IMR-90 (cell line): ENCODE results near the gene PLEKHB1. TPM values are rescaled to one million over a fixed set of nuclear protein-coding genes. Genes with fewer than 3 reads are reported as not detected.

Source experiments
- ATAC-seq: fragments of 200-7000 bp; cut with Tn5 transposase; 2 replicates; pipeline ENCODE4 v1.9.1; 2020; ENCODE audit warnings: low read depth, mild to moderate bottlenecking, moderate library complexity
- BruUV-seq: library from RNA; stranded (reverse); fragments of 400-500 nt; replicated peaks from 2 replicates; lab custom pipeline; 2021; lab: Mats Ljungman, UMichigan
- CTCF ChIA-PET: fragments of 300-600 bp; formaldehyde crosslinking; extraction: SDS; loops from one replicate; lab custom pipeline; 2021; ENCODE audit warnings: antibody characterized with exemption; lab: Yijun Ruan, JAX
- POLR2A ChIA-PET: fragments of 300-600 bp; sonication (Branson Sonifier 250); formaldehyde crosslinking; loops from one replicate; lab custom pipeline; 2022; ENCODE audit warnings: antibody characterized with exemption; ENCODE audit not compliant: unreplicated experiment; lab: Charles Lee
- DNase-seq: peaks from one replicate; pipeline ENCODE4 v3.0.0; 2013
- H2AFZ ChIP-seq: replicated peaks from 2 replicates; pipeline ENCODE3; 2013; ENCODE audit warnings: low read length, mild to moderate bottlenecking; ENCODE audit not compliant: poor library complexity
- H2AK5ac ChIP-seq: 2 replicates; pipeline ENCODE4 v1.6.1; 2013; ENCODE audit warnings: low read depth, low read length, inconsistent platforms
- H2AK9ac ChIP-seq: replicated peaks from 2 replicates; pipeline ENCODE3; 2013; ENCODE audit warnings: mild to moderate bottlenecking, low read depth, low read length, moderate library complexity; ENCODE audit not compliant: poor library complexity
- H2BK120ac ChIP-seq: 2 replicates; pipeline ENCODE4 v1.6.1; 2013; ENCODE audit warnings: low read depth, low read length, inconsistent platforms
- H2BK15ac ChIP-seq: 3 replicates; pipeline ENCODE4 v1.6.1; 2013; ENCODE audit warnings: low read depth, low read length, inconsistent platforms
- H2BK20ac ChIP-seq: 2 replicates; pipeline ENCODE4 v1.6.1; 2013; ENCODE audit warnings: low read depth, mild to moderate bottlenecking, inconsistent platforms, low read length, moderate library complexity
- H2BK5ac ChIP-seq: 2 replicates; pipeline ENCODE4 v1.6.1; 2013; ENCODE audit warnings: mild to moderate bottlenecking, low read depth, low read length, inconsistent platforms; ENCODE audit not compliant: poor library complexity, severe bottlenecking
- H3K14ac ChIP-seq: replicated peaks from 2 replicates; pipeline ENCODE4 v1.6.1; 2013; ENCODE audit warnings: low read depth, low read length, inconsistent platforms
- H3K18ac ChIP-seq: 2 replicates; pipeline ENCODE4 v1.6.1; 2013; ENCODE audit warnings: low read depth, low read length, control low read depth
- H3K23ac ChIP-seq: 2 replicates; pipeline ENCODE4 v1.6.1; 2013; ENCODE audit warnings: low read depth, low read length, inconsistent platforms
- H3K27ac ChIP-seq: 2 replicates; pipeline ENCODE4 v1.5.1; 2013; ENCODE audit warnings: mild to moderate bottlenecking, control low read depth, low read length; ENCODE audit not compliant: insufficient read depth
- H3K27me3 ChIP-seq: 2 replicates; pipeline ENCODE4 v1.6.1; 2013; ENCODE audit warnings: low read length; ENCODE audit not compliant: control insufficient read depth, insufficient read depth
- H3K36me3 ChIP-seq: 2 replicates; pipeline ENCODE4 v1.6.1; 2013; ENCODE audit warnings: low read length, mixed read lengths; ENCODE audit not compliant: control insufficient read depth, insufficient read depth
- H3K4ac ChIP-seq: 2 replicates; pipeline ENCODE4 v1.6.1; 2013; ENCODE audit warnings: low read depth, low read length, inconsistent platforms
- H3K4me1 ChIP-seq: 2 replicates; pipeline ENCODE4 v1.6.1; 2013; ENCODE audit warnings: low read length, mixed read lengths; ENCODE audit not compliant: control insufficient read depth, insufficient read depth
- H3K4me2 ChIP-seq: 2 replicates; pipeline ENCODE4 v1.6.1; 2013; ENCODE audit warnings: low read depth, mild to moderate bottlenecking, control low read depth, low read length, moderate library complexity
- H3K4me3 ChIP-seq: 2 replicates; pipeline ENCODE4 v1.5.1; 2013; ENCODE audit warnings: low read depth, mild to moderate bottlenecking, control low read depth, low read length, moderate library complexity; ENCODE audit not compliant: insufficient read depth
- H3K56ac ChIP-seq: 2 replicates; pipeline ENCODE4 v1.6.1; 2013; ENCODE audit warnings: low read length, inconsistent platforms; ENCODE audit not compliant: insufficient read depth; ENCODE audit errors: extremely low read depth
- H3K79me1 ChIP-seq, 2 experiments: 2 replicates each; pipeline ENCODE4 v1.6.1; 2013; ENCODE audit warnings: low read length in 2 of 2, inconsistent platforms in 1 of 2, low read depth in 1 of 2
- H3K9ac ChIP-seq: 2 replicates; pipeline ENCODE4 v1.6.1; 2013; ENCODE audit warnings: low read depth, low read length, control low read depth
- H3K9me1 ChIP-seq: 2 replicates; pipeline ENCODE4 v1.6.1; 2013; ENCODE audit warnings: low read length, inconsistent platforms; ENCODE audit not compliant: insufficient read depth
- H3K9me3 ChIP-seq: 2 replicates; pipeline ENCODE4 v1.6.1; 2013; ENCODE audit warnings: low read length; ENCODE audit not compliant: control insufficient read depth, insufficient read depth
- H4K20me1 ChIP-seq: 2 replicates; pipeline ENCODE4 v1.6.1; 2013; ENCODE audit warnings: low read length, inconsistent platforms; ENCODE audit not compliant: insufficient read depth
- H4K5ac ChIP-seq: 2 replicates; pipeline ENCODE4 v1.6.1; 2013; ENCODE audit warnings: mild to moderate bottlenecking, low read depth, low read length, control low read depth
- H4K8ac ChIP-seq, 2 experiments: 2 replicates each; pipeline ENCODE4 v1.6.1; 2013; ENCODE audit warnings: low read depth in 2 of 2, low read length in 2 of 2, control low read depth in 1 of 2, inconsistent platforms in 1 of 2
- H4K91ac ChIP-seq: 2 replicates; pipeline ENCODE4 v1.6.1; 2013; ENCODE audit warnings: low read depth, low read length, inconsistent platforms; ENCODE audit not compliant: insufficient read depth
- BHLHE40 ChIP-seq: fragments of 150-350 bp; IDR thresholded peaks from 2 replicates; pipeline ENCODE4 v1.6.1; 2016; ENCODE audit warnings: mild to moderate bottlenecking, low read depth, low read length
- CEBPB ChIP-seq: IDR thresholded peaks from 2 replicates; pipeline ENCODE4 v1.6.1; 2012; ENCODE audit warnings: low read depth, low read length, improper control_type of control experiment
- CHD1 ChIP-seq: IDR thresholded peaks from 2 replicates; pipeline ENCODE4 v1.6.1; 2012; ENCODE audit warnings: low read depth, low read length, improper control_type of control experiment
- CTCF ChIP-seq: conservative IDR thresholded peaks from 2 replicates; pipeline ENCODE4 v1.5.1; 2012; ENCODE audit warnings: mild to moderate bottlenecking, low read depth, low read length, improper control_type of control experiment
- MAZ ChIP-seq: IDR thresholded peaks from 2 replicates; pipeline ENCODE4 v1.6.1; 2012; ENCODE audit warnings: low read depth, mild to moderate bottlenecking, low read length, improper control_type of control experiment, moderate library complexity, borderline replicate concordance
- MXI1 ChIP-seq: IDR thresholded peaks from 2 replicates; pipeline ENCODE4 v1.6.1; 2012; ENCODE audit warnings: low read depth, mild to moderate bottlenecking, low read length, moderate library complexity, borderline replicate concordance
- NFE2L2 ChIP-seq: fragments of 150-350 bp; IDR thresholded peaks from 2 replicates; pipeline ENCODE4 v1.6.1; 2016; ENCODE audit warnings: low read depth, mild to moderate bottlenecking, low read length
- RCOR1 ChIP-seq: IDR thresholded peaks from 2 replicates; pipeline ENCODE4 v1.6.1; 2012; ENCODE audit warnings: mild to moderate bottlenecking, low read length, improper control_type of control experiment; ENCODE audit not compliant: insufficient replicate concordance
- RFX5 ChIP-seq: IDR thresholded peaks from 2 replicates; pipeline ENCODE4 v1.8.0; 2012; ENCODE audit warnings: low read depth, mild to moderate bottlenecking, low read length, moderate library complexity
- SMC3 ChIP-seq: fragments of 150-350 bp; IDR thresholded peaks from 2 replicates; pipeline ENCODE4 v1.6.1; 2016; ENCODE audit warnings: low read depth, mild to moderate bottlenecking, antibody characterized with exemption, low read length, moderate library complexity
- WGBS, 2 experiments: methylation state at CpG; one replicate each; pipeline versions ENCODE4 v1.1.5 to v1.1.7; 2013; ENCODE audit warnings: missing lambda C conversion rate in 2 of 2; ENCODE audit not compliant: insufficient read length in 1 of 2; ENCODE audit errors: extremely low coverage in 2 of 2; 5-methylcytosine and 5-hydroxymethylcytosine counted together
- dilution Hi-C: fragments of 300-500 bp; cut with HindIII; formaldehyde crosslinking; loops from one replicate; pipeline ENCODE4 v1.14.3; 2018; ENCODE audit warnings: low sequenced_read_pairs; ENCODE audit not compliant: unreplicated experiment
- in situ Hi-C: fragments of 300-500 bp; cut with MboI; formaldehyde crosslinking; loops from 3 replicates; pipeline ENCODE4 v1.14.3; 2019; ENCODE audit warnings: low sequenced_read_pairs, inconsistent platforms, mixed read lengths
- intact Hi-C: fragments of 100-400 bp; cut with micrococcal nuclease; formaldehyde crosslinking; loops from 2 replicates; pipeline ENCODE4 v1.10.0; 2022
- polyA plus RNA-seq, 3 experiments: library from polyadenylated mRNA; depleted of rRNA; stranded (reverse); fragments of >200 nt; gene quantifications; 2 replicates each; pipeline ENCODE4 v1.2.3, GENCODE V29; 2012; ENCODE audit warnings: low replicate concordance in 1 of 3
- total RNA-seq: library from RNA; depleted of rRNA; stranded (reverse); fragments of >200 nt; gene quantifications from 2 replicates; pipeline ENCODE4 v1.2.3, GENCODE V29; 2012
- TF ChIP-seq, protein P1 (sequence below): fragments of 150-350 bp; IDR thresholded peaks from 2 replicates; pipeline ENCODE4 v1.6.1; 2017; ENCODE audit warnings: mild to moderate bottlenecking, antibody characterized with exemption, low read length, low read depth
- TF ChIP-seq, protein P2 (sequence below): fragments of 150-350 bp; IDR thresholded peaks from 2 replicates; pipeline ENCODE4 v1.6.1; 2016; ENCODE audit warnings: low read depth, mild to moderate bottlenecking, low read length, moderate library complexity, borderline replicate concordance

PLEKHB1 gene
- total and polyA plus RNA-seq, 2 of the 4 experiments (the other 2 are of a cell fraction) = 0.36 to 0.86 TPM

DNA sequence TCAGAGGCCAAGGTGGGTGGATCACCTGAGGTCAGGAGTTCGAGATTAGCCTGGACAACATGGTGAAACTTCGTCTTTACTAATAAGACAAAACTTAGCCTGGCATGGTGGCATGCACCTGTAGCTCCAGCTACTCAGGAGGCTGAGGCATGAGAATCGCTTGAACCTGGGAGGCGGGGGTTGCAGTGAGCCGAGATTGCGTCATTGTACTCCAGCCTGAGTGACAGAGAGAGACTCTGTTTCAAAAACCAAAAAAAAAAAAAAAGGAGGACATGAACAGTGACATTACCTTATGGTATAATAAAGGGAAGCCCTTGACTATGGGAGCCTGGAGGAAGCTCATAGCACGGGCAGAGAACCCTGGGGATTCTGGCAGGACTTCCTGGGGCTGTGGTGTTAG lies 16.5 kb upstream of the PLEKHB1 start (continued):
- TF ChIP-seq, protein P1, sequence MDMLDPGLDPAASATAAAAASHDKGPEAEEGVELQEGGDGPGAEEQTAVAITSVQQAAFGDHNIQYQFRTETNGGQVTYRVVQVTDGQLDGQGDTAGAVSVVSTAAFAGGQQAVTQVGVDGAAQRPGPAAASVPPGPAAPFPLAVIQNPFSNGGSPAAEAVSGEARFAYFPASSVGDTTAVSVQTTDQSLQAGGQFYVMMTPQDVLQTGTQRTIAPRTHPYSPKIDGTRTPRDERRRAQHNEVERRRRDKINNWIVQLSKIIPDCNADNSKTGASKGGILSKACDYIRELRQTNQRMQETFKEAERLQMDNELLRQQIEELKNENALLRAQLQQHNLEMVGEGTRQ = no peak

DNA sequence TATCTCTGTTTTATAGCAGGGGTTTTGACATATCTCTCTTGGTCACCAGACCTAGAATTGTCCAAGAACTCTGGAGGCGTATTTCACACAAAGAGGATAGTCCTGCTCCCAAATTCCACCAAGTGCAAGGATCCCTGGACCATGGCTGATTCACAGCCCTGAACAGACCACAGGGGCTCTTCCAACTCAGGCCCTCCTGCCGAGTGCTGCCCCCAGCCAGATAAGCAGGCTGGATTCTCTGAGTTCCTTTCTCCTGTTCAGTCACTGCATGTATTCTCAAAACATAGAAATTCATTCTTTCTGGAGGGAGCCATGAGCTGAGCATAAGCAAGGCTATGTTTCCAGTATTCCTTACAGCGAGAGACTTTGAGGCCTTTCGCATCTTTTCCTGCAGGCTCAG lies 13.4 kb upstream of the PLEKHB1 start:
- no TSS peak for BruUV-seq
- Histone ChIP-seq H4K8ac (no peak overlapping the region), H2AFZ (no peak overlapping the region), H2BK15ac (no peak overlapping the region), H3K9me3 (no peaks in the 10 kb centered on the region), H3K9ac (no peak overlapping the region), H2AK5ac (no peak overlapping the region), H2BK5ac (no peak overlapping the region), H3K14ac (no peak overlapping the region), H4K20me1 (no peaks in the 10 kb centered on the region), H2BK20ac (no peak overlapping the region), H3K27ac (no peak overlapping the region), H3K27me3 (peaks cover 20% of the 10 kb centered on the region), H4K5ac (no peak overlapping the region), H3K23ac (no peak overlapping the region), H3K4me1 (no peaks in the 10 kb centered on the region), H3K9me1 (no peaks in the 10 kb centered on the region), H4K91ac (no peak overlapping the region), H3K79me1 (no peaks in the 10 kb centered on the region), H3K4ac (no peak overlapping the region), H3K36me3 (no peaks in the 10 kb centered on the region), H2AK9ac (no peak overlapping the region), H3K56ac (no peak overlapping the region), H3K18ac (no peak overlapping the region), H3K4me3 (no peak overlapping the region), H2BK120ac (no peak overlapping the region), H3K4me2 (no peak overlapping the region)
- TF ChIP-seq SMC3 (no peak), CHD1 (no peak), CTCF (no peak), RFX5 (no peak), RCOR1 (no peak), MXI1 (no peak), NFE2L2 (no peak), MAZ (no peak), BHLHE40 (no peak), CEBPB (no peak)
- TF ChIP-seq, protein P2, sequence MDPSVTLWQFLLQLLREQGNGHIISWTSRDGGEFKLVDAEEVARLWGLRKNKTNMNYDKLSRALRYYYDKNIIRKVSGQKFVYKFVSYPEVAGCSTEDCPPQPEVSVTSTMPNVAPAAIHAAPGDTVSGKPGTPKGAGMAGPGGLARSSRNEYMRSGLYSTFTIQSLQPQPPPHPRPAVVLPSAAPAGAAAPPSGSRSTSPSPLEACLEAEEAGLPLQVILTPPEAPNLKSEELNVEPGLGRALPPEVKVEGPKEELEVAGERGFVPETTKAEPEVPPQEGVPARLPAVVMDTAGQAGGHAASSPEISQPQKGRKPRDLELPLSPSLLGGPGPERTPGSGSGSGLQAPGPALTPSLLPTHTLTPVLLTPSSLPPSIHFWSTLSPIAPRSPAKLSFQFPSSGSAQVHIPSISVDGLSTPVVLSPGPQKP = no peak
- TF ChIP-seq, protein P1 = no peak
- in situ Hi-C loops (no loop called here), dilution Hi-C loops (no loop called here), intact Hi-C loops (no loop called here)
- WGBS, 2 experiments = 100% methylated on average over 2 of the region's 4 CpGs; no CpG with 5 or more reads in 1 of the 2 experiments
- ChIA-PET POLR2A (no interaction called here), CTCF (no interaction called here)
- ATAC-seq (no peak), DNase-seq (no peak)
